Activated naive CD4-positive, alpha-beta T cell treated with anti-CD3 and anti-CD28 coated beads, Interleukin-2, amount 10 ng/mL, durations not matched to agents 7 days and 5 days (primary cell): ENCODE data around the gene PRKD2.

ENCODE experiments used
- CTCF ChIA-PET: fragments of 350-600 bp; sonication (Branson Sonifier 250); formaldehyde crosslinking; loops from one replicate; lab custom pipeline; 2021; ENCODE audit warnings: antibody characterized with exemption; lab: Charles Lee
- DNase-seq: peaks from one replicate; pipeline ENCODE4 v3.0.0-alpha.2; 2020
- H3K27ac Mint-ChIP-seq: one replicate; pipeline ENCODE4 v1.8.0; 2021; ENCODE audit warnings: mild to moderate bottlenecking, moderate library complexity, mixed read lengths
- H3K27me3 Mint-ChIP-seq: one replicate; pipeline ENCODE4 v1.8.0; 2021; ENCODE audit warnings: mild to moderate bottlenecking, mixed read lengths
- H3K36me3 Mint-ChIP-seq: one replicate; pipeline ENCODE4 v1.8.0; 2021; ENCODE audit warnings: mixed read lengths
- H3K4me1 Mint-ChIP-seq: one replicate; pipeline ENCODE4 v1.8.0; 2021; ENCODE audit warnings: mixed read lengths
- H3K4me3 Mint-ChIP-seq: one replicate; pipeline ENCODE4 v1.8.0; 2021; ENCODE audit warnings: mild to moderate bottlenecking, moderate library complexity, mixed read lengths
- H3K9me3 Mint-ChIP-seq: one replicate; pipeline ENCODE4 v1.8.0; 2021; ENCODE audit warnings: mixed read lengths

PRKD2 gene

DNA sequence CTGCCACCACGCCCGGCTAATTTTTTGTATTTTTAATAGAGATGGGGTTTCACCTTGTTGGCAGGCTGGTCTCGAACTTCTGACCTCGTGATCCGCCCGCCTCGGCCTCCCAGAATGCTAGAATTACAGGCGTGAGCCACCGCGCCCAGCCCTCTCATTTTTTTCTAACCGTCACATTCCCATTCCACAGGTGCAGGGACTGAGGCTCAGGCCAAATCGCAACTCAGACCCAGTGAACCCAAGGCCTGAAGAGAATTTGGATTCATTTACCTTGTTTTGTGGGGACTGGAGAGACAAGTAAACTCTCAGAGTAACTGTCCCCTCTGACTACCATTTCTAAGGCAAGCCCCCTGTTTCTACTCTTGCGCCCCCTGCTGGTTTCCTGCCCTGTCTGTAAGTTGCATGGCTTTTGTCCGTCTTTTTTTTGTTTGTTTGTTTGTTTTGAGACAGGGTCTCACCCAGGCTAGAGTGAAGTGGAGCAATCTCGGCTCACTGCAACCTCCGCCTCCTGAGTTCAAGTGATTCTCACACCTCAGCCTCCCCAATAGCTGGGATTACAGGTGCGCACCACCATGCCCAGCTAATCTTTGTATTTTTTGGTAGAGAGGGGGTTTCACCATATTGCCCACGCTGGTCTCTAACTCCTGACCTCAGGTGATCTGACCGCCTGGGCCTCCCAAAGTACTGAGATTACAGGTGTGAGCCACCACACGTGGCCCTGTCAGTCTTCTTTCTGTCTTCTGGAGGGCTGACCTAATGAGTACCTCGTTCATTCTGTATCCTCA, 31.6 kb upstream of the PRKD2 start:
- H3K36me3 Mint-ChIP-seq: peaks cover 16% of the 10 kb centered on the region
- DNase-seq: peak; percentile 87
- CTCF ChIA-PET: interaction anchor here (0.6 to 7.8 kb wide), 9 partner anchors 10 to 219 kb away, joined by 3 to 124 read pairs (median 4); no protein-coding TSS in a partner anchor

DNA sequence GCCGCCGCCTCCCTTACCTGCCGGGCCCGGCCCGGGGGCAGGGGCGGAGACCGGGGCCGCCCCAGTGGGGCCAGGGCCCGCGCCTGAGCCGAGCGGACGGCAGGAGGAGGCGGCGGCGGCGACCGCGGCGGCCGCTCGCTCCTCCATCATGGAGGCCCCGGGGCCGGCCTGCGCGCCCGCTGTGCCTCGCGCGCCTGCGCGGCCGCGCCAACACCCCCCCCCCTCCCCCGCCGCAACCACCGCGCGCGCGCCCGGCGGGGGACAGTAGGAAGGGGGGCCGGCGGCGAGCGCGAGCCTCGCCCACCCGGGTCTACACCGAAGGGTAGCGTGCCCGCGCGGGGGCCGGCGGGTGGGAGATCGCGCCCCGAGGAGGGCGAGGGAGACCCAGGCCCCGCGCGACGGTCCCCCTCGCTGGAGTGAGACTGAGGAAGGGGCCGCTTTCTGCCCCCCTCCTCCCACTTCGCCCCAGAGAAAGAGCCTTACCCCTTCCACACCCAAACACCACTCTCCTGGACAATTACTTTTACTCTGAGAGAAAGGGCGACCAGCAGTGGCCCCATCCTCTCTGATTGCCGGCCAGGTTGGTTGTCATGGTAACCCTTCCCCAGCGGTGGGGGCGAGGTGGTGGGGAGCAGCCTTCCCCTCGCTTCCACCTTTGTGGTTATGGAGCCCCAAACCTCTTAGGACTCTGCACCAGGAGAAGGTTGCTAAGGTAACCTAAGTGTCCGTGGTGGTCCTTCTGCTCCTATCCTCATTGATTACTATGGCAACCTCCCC, 29.6 kb upstream of the PRKD2 start, which contains the start of gene STRN4:
Gene STRN4 (minus strand): TSS at position 170 of the 777 bp plus-strand sequence. CDS start 20 bp downstream, at position 150.
- Mint-ChIP-seq H3K27ac (peak within 1 kb of the TSS; percentile 85), H3K36me3 (peaks cover 23% of the 10 kb centered on the region), H3K4me1 (peaks cover 53% of the 10 kb centered on the region), H3K27me3 (no peaks in the 10 kb centered on the region), H3K4me3 (peak within 1 kb of the TSS; percentile 93), H3K9me3 (no peaks in the 10 kb centered on the region)
- CTCF ChIA-PET: no interaction called here
- DNase-seq: peak; percentile 64

More for the DNA sequence above, 31.6 kb upstream of the PRKD2 start:
- H3K27me3 Mint-ChIP-seq: no peaks in the 10 kb centered on the region
- H3K9me3 Mint-ChIP-seq: no peaks in the 10 kb centered on the region
- peak overlapping the region; percentile 51 for H3K4me3 Mint-ChIP-seq
- H3K27ac Mint-ChIP-seq: peak overlapping the region; percentile 28
- peaks cover 42% of the 10 kb centered on the region for H3K4me1 Mint-ChIP-seq

DNA sequence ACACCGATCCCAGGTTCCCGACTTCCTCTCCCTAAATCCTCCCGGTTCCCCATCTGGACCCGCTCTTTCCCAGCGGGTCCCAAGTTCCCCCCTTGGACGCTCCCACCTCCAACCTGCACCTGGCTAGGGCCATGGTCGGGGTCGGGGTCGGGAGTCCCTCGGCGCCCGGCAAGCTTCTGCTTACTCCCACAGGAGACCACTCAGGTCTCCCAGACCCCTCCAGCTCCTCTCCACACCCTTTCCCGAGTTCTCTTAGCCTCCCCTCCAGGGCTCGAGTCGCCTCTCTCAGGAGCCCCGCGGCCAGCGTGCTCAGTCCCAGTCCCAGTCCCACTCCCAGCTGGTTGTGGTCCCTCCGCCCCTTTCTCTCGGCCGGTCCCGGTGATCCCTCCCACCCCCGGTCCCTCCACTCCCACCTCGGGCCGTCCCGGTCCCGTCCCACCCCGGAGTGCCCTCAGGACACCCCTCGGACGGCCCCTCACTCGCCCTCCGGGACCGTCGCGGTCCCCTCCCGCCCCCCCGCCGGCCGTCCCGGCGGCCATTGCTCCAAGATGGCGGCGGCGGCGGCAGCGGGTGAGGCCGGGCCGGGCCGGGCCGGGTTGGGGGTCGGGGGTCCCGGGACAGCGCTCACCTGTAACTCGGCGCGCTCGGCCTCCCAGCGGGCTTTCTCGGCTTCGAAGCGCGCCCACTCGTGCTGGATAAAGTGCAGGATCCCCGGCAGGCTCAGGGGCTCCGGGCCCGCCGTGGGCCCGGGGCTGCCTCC, 28.8 kb upstream of the PRKD2 start, which contains the start of gene FKRP:
Gene FKRP (plus strand): TSS at position 537 of the 760 bp plus-strand sequence. CDS start 9,394 bp downstream, outside the sequence.
- no peaks in the 10 kb centered on the region for H3K27me3 Mint-ChIP-seq
- CTCF ChIA-PET: interaction anchor here (1.1 to 1.3 kb wide), 3 partner anchors 8 to 22 kb away, joined by 3 to 5 read pairs (median 3); no protein-coding TSS in a partner anchor
- peak within 1 kb of the TSS; percentile 85 for H3K27ac Mint-ChIP-seq
- H3K4me3 Mint-ChIP-seq: peak within 1 kb of the TSS; percentile 93
- peaks cover 56% of the 10 kb centered on the region for H3K4me1 Mint-ChIP-seq
- peak; percentile 59 for DNase-seq
- peaks cover 24% of the 10 kb centered on the region for H3K36me3 Mint-ChIP-seq
- no peaks in the 10 kb centered on the region for H3K9me3 Mint-ChIP-seq

DNA sequence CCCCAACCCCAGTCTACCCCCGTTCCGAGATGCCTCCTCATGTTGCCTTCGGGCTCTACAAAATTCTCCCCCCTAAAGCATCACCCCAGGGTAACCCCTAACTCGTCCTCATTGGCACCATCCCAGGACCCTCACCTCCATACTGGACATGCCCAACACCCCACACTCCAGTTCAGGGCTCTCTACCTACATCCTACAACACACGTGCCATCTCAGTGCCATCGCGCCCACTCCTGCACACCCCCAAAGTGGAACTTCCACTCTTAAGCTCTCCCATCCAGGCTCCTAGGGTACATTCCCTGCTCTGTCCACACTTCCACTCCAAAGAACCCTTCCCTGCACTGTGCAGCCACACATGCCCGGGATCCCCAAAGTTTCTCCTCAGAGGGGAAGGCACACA, 28.1 kb upstream of the PRKD2 start:
- peaks cover 55% of the 10 kb centered on the region for H3K4me1 Mint-ChIP-seq
- CTCF ChIA-PET: interaction anchor here (0.8 to 2.1 kb wide), 6 partner anchors 9 to 40 kb away, joined by 3 to 11 read pairs (median 4); no protein-coding TSS in a partner anchor

DNA sequence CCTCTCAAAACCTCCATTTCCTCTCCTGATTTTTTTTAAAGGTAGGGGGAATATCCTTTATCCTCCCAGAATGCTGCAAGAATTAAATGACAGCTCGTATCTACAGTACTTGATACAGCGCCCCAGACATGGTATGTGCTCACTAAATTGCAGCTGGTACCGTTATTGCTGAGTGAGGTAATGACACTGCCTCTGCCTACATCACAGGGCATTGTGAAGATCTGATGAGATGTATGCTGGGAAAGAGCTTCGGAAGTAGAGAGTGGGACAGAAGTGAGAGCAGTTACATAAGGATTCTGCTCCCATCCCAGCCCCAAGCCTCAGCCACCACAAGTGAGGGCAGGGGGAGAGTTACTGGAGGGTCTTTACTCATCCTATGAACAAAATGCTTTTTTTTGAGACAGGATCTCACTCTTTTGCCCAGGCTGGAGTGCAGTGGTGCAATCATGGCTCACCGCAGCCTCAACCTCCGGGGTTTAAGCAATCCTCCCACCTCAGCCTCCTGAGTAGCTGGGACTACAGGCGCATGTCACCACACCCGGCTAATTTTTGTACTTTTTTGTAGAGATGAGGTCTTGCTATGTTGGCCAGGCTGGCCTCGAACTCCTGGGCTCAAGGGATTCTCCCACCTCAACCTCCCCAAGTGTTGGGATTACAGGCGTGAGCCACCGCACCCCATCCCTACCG, 27.2 kb upstream of the PRKD2 start:
- Mint-ChIP-seq H3K27me3 (no peaks in the 10 kb centered on the region), H3K27ac (peak overlapping the region; percentile 33), H3K4me1 (peaks cover 54% of the 10 kb centered on the region), H3K4me3 (peak overlapping the region; percentile 93), H3K36me3 (peaks cover 28% of the 10 kb centered on the region), H3K9me3 (no peaks in the 10 kb centered on the region)
- DNase-seq: no peak
- CTCF ChIA-PET: interaction anchor here (0.8 to 2.1 kb wide), 4 partner anchors 10 to 39 kb away, joined by 3 to 11 read pairs (median 5); no protein-coding TSS in a partner anchor

More for the DNA sequence above, 28.1 kb upstream of the PRKD2 start:
- no peaks in the 10 kb centered on the region for H3K9me3 Mint-ChIP-seq
- H3K36me3 Mint-ChIP-seq: peaks cover 25% of the 10 kb centered on the region
- peak overlapping the region; percentile 85 for H3K27ac Mint-ChIP-seq
- no peak for DNase-seq
- no peaks in the 10 kb centered on the region for H3K27me3 Mint-ChIP-seq
- peak overlapping the region; percentile 93 for H3K4me3 Mint-ChIP-seq

DNA sequence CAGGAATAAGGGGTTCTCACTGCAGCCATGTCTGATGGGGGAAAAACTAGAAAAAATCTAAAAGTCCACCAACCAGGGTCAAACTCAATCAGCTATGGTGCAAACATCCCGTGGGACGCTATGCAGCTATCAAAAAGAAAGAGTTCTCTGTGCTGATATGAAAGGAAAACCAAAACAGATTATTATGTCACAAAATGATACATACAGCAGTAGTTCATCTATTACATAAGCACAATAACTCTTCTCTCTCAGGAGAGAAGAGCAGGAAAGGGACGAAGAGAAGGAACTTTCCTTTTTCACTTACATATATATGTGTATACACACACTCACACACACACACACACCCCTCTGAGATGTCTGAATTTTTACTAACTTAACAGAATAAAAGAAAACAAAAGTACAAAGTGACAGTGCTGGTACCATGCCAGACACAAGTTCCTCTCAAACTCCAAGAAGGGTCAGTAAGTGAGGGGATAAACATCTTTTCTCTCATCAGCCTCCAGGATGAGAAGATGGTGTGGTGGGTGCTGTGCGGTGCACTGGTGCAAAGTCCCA, 26.1 kb upstream of the PRKD2 start:
- H3K9me3 Mint-ChIP-seq: no peaks in the 10 kb centered on the region
- peaks cover 34% of the 10 kb centered on the region for H3K36me3 Mint-ChIP-seq
- peak overlapping the region; percentile 16 for H3K4me3 Mint-ChIP-seq
- peaks cover 48% of the 10 kb centered on the region for H3K4me1 Mint-ChIP-seq
- H3K27me3 Mint-ChIP-seq: no peaks in the 10 kb centered on the region
- no peak for DNase-seq
- H3K27ac Mint-ChIP-seq: peak overlapping the region; percentile 28
- CTCF ChIA-PET: interaction anchor here (2.1 kb wide), 1 partner anchor 11 kb away, joined by 11 read pairs; no protein-coding TSS in a partner anchor

DNA sequence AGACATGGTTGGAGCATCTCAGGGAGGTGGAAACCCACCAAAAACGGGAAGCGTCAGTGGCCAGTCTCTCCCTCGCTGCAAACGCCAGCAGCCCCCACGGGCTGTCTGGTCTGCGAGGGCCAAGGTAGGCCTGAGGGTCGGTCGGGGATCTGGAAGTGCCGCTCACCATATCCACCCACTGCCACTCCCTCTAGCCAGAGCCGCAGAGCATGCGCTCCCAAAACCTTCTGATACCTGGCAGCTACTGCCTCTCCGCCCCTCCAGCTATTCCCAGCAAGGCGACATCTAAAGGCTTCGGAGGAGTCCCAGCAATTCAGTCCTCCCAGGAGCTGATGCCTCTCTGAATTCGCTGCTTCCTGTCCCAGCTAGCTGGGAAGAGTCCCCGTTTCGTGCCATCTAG, 24.5 kb upstream of the PRKD2 start:
- peaks cover 42% of the 10 kb centered on the region for H3K36me3 Mint-ChIP-seq
- CTCF ChIA-PET: interaction anchor here (1.6 to 2.0 kb wide), 3 partner anchors 9 to 13 kb away, joined by 5 to 7 read pairs (median 6); no protein-coding TSS in a partner anchor
- no peak for DNase-seq
- no peaks in the 10 kb centered on the region for H3K9me3 Mint-ChIP-seq
- no peak overlapping the region for H3K27ac Mint-ChIP-seq
- no peaks in the 10 kb centered on the region for H3K27me3 Mint-ChIP-seq
- no peak overlapping the region for H3K4me3 Mint-ChIP-seq
- H3K4me1 Mint-ChIP-seq: peaks cover 36% of the 10 kb centered on the region

DNA sequence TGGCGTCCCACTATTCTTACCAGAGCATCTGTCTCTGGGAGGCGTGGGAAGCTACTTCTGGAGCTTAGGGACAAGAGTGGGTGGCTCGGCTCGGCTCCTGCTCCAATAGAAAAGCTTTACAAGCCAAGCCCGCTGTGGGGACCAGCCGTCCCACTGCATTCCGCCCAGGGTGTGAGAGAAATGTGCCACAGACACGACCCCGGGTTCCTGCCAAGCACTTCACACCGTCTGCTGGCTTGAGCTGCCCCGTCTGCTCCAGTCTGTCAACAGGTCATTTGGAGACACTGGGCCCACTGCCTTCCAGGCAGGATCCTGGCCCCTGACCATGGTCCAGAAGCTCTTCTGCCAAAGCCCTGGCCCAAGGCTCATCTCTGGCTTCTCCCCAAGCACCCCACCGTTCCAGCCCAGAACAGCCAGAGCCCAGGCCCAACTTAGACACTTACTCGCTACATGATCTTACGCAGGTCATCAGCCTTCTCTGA, 22.4 kb upstream of the PRKD2 start:
- Mint-ChIP-seq H3K27ac (peak overlapping the region; percentile 39), H3K36me3 (peaks cover 37% of the 10 kb centered on the region), H3K4me1 (peaks cover 23% of the 10 kb centered on the region), H3K9me3 (no peaks in the 10 kb centered on the region), H3K27me3 (no peaks in the 10 kb centered on the region), H3K4me3 (no peak overlapping the region)
- no peak for DNase-seq
- CTCF ChIA-PET: no interaction called here

DNA sequence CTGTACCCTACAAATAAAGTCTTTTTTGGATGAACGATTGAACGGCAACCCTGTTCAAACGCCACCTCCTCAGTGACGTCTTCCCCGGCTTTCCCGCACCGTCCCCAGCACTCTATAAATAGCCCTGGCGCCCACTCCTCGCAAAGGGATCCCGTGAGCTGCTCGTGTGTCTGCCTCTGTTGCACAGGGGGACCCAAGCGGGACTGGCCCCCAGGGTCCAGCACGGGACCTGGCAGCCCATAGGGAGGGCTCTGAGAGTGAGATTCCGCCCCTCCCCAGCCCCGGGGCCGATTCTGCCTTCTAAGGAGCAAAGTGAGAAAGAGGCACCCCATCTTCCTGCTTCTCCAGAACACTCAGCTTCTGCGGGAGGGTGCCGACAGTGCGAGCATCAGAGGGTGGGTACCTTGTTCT, 20.9 kb upstream of the PRKD2 start:
- no peak for DNase-seq
- Mint-ChIP-seq H3K27ac (no peak overlapping the region), H3K36me3 (peaks cover 41% of the 10 kb centered on the region), H3K4me1 (peaks cover 11% of the 10 kb centered on the region), H3K9me3 (no peaks in the 10 kb centered on the region), H3K27me3 (no peaks in the 10 kb centered on the region), H3K4me3 (no peak overlapping the region)
- CTCF ChIA-PET: interaction anchor here (1.5 to 2.0 kb wide), 2 partner anchors 9 to 12 kb away, joined by 5 to 13 read pairs; no protein-coding TSS in a partner anchor

DNA sequence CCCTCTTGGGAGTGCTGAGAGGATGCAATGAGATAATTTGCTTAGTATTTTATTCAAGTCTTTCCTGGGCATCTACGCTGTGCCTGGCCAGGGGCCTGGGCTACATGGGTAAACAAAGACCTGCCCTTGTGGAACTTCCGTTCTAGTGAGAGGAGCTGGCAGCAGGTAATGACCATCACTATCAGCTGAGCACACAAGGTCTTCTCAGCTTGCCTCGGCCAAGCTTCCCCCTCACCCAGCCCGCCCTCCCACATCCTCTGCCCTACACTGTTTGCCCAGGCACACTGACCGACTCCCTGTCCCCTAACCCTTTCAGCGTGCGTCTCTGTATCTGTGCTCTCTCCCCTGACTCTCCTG, 20.4 kb upstream of the PRKD2 start:
- no peak overlapping the region for H3K27ac Mint-ChIP-seq
- no peaks in the 10 kb centered on the region for H3K27me3 Mint-ChIP-seq
- CTCF ChIA-PET: interaction anchor here (1.4 to 2.0 kb wide), 3 partner anchors 8 to 34 kb away, joined by 5 to 13 read pairs (median 5); no protein-coding TSS in a partner anchor
- peaks cover 9% of the 10 kb centered on the region for H3K4me1 Mint-ChIP-seq
- peaks cover 42% of the 10 kb centered on the region for H3K36me3 Mint-ChIP-seq
- H3K4me3 Mint-ChIP-seq: no peak overlapping the region
- no peaks in the 10 kb centered on the region for H3K9me3 Mint-ChIP-seq
- no peak for DNase-seq

DNA sequence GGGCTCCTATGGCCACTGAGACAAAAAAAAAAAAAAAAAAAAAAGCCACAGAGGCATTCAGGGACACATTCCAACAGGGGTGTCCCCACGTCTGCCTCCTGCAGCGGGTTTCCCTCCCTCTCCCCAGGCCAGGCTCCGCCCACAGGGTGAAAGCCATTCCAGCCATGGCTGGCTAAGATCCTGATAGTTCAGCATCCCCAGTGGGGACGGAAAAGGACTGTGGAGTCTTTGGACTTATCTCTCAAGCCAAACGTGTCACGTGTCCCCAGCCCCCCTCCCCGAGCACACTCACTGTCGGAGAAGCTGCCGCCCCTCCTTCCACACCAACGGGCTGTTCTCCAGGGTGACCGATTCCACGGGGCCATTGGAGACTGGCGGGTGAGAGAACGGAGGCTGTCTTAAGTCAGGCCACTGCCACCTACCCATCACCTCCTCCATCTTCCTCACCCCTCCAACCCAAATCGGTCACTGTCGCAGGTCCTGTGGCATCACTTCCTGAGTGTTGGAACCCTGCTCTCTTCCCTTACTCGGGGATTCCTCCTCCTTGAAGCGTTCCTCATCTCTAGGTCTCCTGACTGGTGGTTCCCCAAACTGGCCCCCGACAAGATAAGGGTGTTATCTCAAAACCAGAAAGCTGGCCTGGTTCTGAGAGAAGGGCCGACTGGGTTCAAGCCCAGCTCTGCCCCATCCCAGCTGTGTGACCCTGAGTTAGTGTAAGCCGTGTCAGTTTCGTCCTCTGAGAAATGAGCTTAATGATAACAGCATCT, 19.8 kb upstream of the PRKD2 start:
- Mint-ChIP-seq H3K27me3 (no peaks in the 10 kb centered on the region), H3K9me3 (no peaks in the 10 kb centered on the region), H3K4me3 (no peak overlapping the region), H3K36me3 (peaks cover 46% of the 10 kb centered on the region), H3K4me1 (peaks cover 9% of the 10 kb centered on the region), H3K27ac (no peak overlapping the region)
- CTCF ChIA-PET: interaction anchor here (1.4 to 2.0 kb wide), 3 partner anchors 8 to 33 kb away, joined by 5 to 13 read pairs (median 5); no protein-coding TSS in a partner anchor
- no peak for DNase-seq
